HUES64 (cell line): ENCODE results near the gene SPHK1.

ENCODE experiments used
- H3K27ac ChIP-seq: 2 replicates; pipeline ENCODE4 v1.7.0; 2013; ENCODE audit warnings: low read depth, low read length, inconsistent platforms
- H3K27me3 ChIP-seq: 2 replicates; pipeline ENCODE4 v1.6.1; 2013; ENCODE audit warnings: mild to moderate bottlenecking, low read length; ENCODE audit not compliant: insufficient read depth
- H3K36me3 ChIP-seq: 2 replicates; pipeline ENCODE4 v1.6.1; 2013; ENCODE audit warnings: mild to moderate bottlenecking, low read length; ENCODE audit not compliant: insufficient read depth
- H3K4me1 ChIP-seq: 2 replicates; pipeline ENCODE4 v1.6.1; 2013; ENCODE audit warnings: mild to moderate bottlenecking, low read length, moderate library complexity; ENCODE audit not compliant: insufficient read depth
- H3K4me3 ChIP-seq: 2 replicates; pipeline ENCODE4 v1.5.1; 2013; ENCODE audit warnings: mild to moderate bottlenecking, low read length, moderate library complexity
- H3K9ac ChIP-seq: 2 replicates; pipeline ENCODE4 v1.6.1; 2013; ENCODE audit warnings: mild to moderate bottlenecking, low read depth, low read length
- H3K9me3 ChIP-seq: 2 replicates; pipeline ENCODE4 v1.6.1; 2013; ENCODE audit warnings: low read depth, low read length; ENCODE audit not compliant: insufficient read depth
- WGBS: fragments of 150-250, 120-280 bp; methylation state at CpG from one replicate; pipeline ENCODE4 v1.1.7; 2013; ENCODE audit warnings: missing lambda C conversion rate; 5-methylcytosine and 5-hydroxymethylcytosine counted together

Gene SPHK1

DNA sequence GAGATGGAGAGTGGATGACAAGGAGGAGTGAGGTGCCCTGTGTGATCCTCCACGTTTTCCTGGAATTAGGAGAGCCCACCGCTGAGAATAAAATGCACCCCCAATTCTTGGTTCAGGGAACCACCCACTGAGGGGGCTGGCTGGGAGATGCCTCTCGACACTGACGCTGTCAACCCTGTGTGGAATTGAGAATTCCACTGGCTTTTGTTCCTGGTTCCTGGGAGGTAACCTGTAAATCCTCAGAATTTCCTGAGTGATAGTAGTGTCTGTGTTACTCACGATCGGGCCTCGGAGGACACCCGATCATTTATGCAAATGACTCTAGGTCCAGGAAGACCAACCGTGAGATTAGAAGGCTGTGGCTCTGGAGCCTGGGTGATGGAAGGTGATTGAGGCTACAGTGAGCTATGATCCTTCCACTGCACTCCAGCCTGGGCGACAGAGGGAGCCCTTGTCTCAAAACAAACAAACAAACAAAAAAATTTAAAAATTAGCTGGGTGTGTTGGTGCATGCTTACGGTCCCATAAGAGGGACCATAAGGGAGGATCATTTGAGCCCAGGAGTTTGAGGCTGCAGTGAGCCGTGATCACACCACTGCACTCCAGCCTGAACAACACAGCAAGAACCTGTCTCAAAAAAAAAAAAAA lies 19.0 kb upstream of the SPHK1 start:
- no peak overlapping the region for H3K4me3 ChIP-seq
- no peaks in the 10 kb centered on the region for H3K27me3 ChIP-seq
- 63% methylated on average over 10 of the region's 12 CpGs for WGBS
- H3K9me3 ChIP-seq, result no peaks in the 10 kb centered on the region
- no peak overlapping the region for H3K27ac ChIP-seq
- peaks cover 4% of the 10 kb centered on the region; the same call in 1 of the 2 replicates for H3K4me1 ChIP-seq
- no peak overlapping the region for H3K9ac ChIP-seq
- no peaks in the 10 kb centered on the region for H3K36me3 ChIP-seq

DNA sequence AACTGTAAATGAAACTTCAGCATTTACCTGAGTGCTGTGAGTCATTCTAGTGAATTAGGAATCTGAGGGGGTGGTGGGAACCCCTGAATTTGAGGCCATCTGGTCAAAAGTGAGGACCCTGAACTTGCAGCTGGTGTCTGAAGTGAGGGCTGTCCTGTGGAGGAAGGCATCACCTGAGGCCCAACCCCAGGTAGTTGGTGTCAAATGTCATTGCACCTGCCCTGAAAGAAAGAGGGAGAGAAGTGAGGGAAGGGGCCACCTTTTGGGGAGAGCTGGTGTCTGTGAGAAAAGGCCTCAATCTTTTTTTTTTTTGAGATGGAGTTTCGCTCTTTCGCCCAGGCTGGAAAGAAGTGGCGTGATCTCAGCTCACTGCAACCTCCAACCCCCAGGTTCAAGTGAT lies 18.2 kb upstream of the SPHK1 start:
- peaks cover 4% of the 10 kb centered on the region; the same call in 1 of the 2 replicates for H3K4me1 ChIP-seq
- no peaks in the 10 kb centered on the region for H3K36me3 ChIP-seq
- no peak overlapping the region for H3K4me3 ChIP-seq
- H3K27me3 ChIP-seq, result no peaks in the 10 kb centered on the region
- no peaks in the 10 kb centered on the region for H3K9me3 ChIP-seq
- H3K9ac ChIP-seq, result no peak overlapping the region
- no peak overlapping the region for H3K27ac ChIP-seq
- 100% methylated on average over 3 of the region's 3 CpGs for WGBS

DNA sequence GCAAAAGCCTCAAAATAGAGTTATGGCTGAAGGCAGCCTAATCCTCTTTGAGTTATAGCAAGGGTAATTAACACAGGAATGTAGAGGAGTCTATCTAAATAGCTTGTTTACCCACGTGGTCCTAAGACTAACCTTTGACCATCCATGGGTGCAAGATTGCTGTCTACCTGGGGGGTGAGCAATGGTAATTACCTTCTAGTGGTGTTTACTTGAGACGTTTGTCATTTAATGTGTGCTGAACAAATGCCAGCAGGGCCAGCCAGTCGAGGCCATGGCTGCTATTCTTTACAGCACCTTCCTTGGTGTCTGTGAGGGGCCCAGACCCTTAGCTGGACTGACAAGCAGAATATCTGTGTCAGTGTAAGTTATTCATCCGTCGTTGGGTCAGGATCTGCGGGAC lies 16.8 kb upstream of the SPHK1 start:
- Histone ChIP-seq H3K4me3 (no peak overlapping the region), H3K9me3 (no peaks in the 10 kb centered on the region), H3K27me3 (no peaks in the 10 kb centered on the region), H3K4me1 (peaks cover 4% of the 10 kb centered on the region; the same call in 1 of the 2 replicates), H3K36me3 (no peaks in the 10 kb centered on the region), H3K27ac (no peak overlapping the region), H3K9ac (no peak overlapping the region)
- 75% methylated on average over 6 of the region's 6 CpGs for WGBS

DNA sequence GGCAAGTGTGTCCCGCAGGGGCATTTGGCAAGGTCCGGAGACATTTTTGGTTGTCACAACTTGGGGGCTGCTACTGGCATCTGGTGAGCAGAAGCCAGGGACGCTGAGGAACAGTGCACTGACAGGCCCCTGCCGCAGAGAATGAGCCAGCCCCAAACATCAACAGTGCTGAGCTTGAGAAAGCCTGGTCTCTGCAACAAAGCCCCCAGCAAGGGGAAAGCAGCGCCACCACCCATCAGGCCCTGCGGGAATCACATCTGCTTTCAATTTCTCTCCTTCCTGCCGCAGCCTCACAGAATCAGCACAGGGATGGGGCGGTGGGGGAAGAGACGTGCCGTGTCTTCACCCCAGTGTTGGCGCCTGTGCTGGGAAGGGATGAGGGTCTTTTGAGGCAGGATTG lies 15.9 kb upstream of the SPHK1 start:
- Histone ChIP-seq H3K4me3 (no peak overlapping the region), H3K9me3 (no peaks in the 10 kb centered on the region), H3K4me1 (peaks cover 4% of the 10 kb centered on the region; the same call in 1 of the 2 replicates), H3K27me3 (no peaks in the 10 kb centered on the region), H3K36me3 (no peaks in the 10 kb centered on the region), H3K9ac (no peak overlapping the region), H3K27ac (no peak overlapping the region)
- WGBS, result 87% methylated on average over 11 of the region's 11 CpGs

DNA sequence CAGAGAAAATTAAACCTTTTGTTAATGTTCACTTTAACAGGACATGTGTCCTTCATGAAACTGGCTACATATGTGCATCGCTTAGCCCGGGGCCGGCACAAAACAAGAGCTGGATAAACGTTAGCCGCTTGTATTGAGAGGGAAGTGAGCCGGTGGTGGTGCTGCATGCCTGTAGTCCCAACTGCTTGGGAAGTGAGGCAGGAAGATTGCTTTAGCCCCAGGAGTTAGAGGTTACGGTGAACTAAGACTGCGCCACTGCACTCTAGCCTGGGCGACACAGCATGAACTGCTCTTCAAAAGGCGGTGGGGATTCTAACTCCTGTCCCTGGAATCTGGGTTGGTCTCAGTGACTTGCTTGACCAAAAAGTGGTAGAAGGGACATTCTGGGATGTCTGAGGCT lies 15.0 kb upstream of the SPHK1 start:
- Histone ChIP-seq H3K9ac (no peak overlapping the region), H3K27me3 (no peaks in the 10 kb centered on the region), H3K4me3 (no peak overlapping the region), H3K4me1 (peaks cover 4% of the 10 kb centered on the region; the same call in 1 of the 2 replicates), H3K36me3 (no peaks in the 10 kb centered on the region), H3K27ac (no peak overlapping the region), H3K9me3 (no peaks in the 10 kb centered on the region)
- 92% methylated on average over 10 of the region's 10 CpGs for WGBS

DNA sequence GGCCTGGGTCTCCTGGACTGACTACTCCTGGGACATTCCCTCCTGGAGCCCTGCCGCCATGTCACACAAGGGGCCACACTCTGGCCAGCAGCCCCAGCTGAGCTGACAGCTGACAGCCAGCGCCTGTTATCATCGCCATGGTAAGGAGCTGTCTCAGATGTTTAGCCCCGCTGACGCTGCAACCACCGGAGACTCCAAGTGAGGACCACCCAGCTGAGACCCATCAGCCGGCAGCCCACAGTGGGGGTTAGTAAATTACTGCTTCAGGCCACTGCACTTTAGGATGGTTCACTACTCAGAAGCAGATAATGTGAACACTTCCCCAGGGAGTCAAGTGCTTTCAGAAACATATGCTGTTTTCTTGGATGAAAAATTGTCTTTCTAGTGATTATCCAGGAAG lies 14.6 kb upstream of the SPHK1 start:
- Histone ChIP-seq H3K27me3 (no peaks in the 10 kb centered on the region), H3K27ac (no peak overlapping the region), H3K9ac (no peak overlapping the region), H3K4me1 (peaks cover 4% of the 10 kb centered on the region; the same call in 1 of the 2 replicates), H3K4me3 (no peak overlapping the region), H3K36me3 (no peaks in the 10 kb centered on the region), H3K9me3 (no peaks in the 10 kb centered on the region)
- WGBS, result 93% methylated on average over 7 of the region's 7 CpGs

DNA sequence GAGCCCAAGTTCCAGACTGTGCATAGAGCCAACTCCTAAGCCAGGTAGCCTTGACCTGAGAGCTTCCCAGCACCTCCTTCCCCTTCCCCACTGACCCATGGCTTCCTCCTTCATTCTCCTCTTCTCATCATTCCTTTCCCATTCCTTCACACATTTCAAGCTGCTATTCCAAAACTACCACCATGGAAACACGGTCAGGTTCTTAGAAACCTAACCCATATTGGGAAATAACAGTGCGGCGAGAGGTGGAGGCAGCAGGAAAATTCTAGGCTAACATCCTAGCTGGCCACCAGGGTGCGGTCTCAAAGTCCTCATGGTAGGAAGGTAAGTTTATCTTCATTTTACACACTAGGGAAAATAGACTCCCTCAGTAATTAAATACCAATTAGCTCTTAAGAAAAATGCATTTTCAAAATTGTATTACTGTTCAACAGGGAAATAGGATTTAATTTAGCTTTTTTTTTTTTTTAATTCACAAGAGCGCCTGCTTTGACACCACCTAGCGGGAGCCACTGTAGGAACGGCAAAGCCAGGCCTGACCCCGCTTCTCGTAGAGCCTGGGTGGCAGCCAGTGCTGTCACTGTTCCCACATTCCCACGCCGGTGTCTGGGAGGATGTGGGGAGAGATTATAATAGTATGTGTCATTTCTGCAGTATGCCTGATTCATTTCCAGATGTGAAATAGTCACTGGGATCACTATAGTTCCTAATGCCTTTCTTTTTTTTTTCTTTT lies 14.0 kb upstream of the SPHK1 start:
- WGBS, result 91% methylated on average over 10 of the region's 11 CpGs
- no peaks in the 10 kb centered on the region for H3K27me3 ChIP-seq
- H3K27ac ChIP-seq, result no peak overlapping the region
- H3K36me3 ChIP-seq, result no peaks in the 10 kb centered on the region
- no peak overlapping the region for H3K9ac ChIP-seq
- H3K4me3 ChIP-seq, result no peak overlapping the region
- H3K4me1 ChIP-seq, result peaks cover 4% of the 10 kb centered on the region; the same call in 1 of the 2 replicates
- no peaks in the 10 kb centered on the region for H3K9me3 ChIP-seq

DNA sequence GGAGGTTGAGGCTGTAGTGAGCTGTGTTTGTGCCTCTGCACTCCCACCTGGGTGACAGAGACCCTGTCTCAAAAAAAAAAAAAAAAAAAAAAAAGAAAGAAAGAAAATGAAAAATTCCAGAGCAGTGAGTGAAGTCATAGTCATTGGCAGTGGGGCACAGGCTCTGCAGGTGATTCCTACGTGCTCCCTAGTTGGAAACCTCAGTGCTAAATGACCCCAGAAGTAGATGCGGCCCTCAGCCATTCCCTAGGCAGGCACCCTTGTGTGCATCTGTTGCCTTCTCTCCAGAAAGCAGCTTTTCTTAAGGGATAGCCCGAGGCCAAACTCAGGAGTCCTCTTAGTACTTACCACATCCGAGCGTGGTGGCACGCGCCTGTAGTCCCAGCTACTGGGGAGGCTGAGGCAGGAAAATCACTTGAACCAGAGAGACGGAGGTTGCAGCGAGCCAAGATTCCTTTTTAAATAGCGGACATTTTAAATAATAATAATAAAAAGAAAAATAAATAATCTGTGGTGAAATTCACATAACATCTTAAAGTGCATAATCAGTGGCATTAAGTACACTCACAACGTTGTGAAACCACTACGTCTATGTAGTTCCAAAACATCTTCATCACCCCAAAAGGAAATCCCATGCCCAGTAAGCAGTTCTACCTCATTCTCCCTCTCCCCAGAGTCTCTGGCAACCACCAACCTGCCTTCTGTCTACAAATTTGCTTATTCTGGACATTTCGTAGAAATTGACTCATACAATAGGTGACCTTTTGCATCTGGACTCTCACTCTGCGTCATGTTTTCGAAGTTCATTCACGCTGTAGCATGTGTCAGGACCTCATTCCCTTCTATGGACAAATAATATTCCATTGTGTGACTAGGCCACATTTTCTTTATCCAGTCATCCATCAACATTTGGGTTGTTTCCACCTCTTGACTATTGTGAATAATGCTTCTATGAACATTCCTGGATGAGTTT lies 12.5 kb upstream of the SPHK1 start:
- Histone ChIP-seq H3K9ac (no peak overlapping the region), H3K4me3 (no peak overlapping the region), H3K27ac (no peak overlapping the region), H3K9me3 (no peaks in the 10 kb centered on the region), H3K27me3 (no peaks in the 10 kb centered on the region), H3K4me1 (no peaks in the 10 kb centered on the region), H3K36me3 (no peaks in the 10 kb centered on the region)
- WGBS, result 92% methylated on average over 14 of the region's 16 CpGs

DNA sequence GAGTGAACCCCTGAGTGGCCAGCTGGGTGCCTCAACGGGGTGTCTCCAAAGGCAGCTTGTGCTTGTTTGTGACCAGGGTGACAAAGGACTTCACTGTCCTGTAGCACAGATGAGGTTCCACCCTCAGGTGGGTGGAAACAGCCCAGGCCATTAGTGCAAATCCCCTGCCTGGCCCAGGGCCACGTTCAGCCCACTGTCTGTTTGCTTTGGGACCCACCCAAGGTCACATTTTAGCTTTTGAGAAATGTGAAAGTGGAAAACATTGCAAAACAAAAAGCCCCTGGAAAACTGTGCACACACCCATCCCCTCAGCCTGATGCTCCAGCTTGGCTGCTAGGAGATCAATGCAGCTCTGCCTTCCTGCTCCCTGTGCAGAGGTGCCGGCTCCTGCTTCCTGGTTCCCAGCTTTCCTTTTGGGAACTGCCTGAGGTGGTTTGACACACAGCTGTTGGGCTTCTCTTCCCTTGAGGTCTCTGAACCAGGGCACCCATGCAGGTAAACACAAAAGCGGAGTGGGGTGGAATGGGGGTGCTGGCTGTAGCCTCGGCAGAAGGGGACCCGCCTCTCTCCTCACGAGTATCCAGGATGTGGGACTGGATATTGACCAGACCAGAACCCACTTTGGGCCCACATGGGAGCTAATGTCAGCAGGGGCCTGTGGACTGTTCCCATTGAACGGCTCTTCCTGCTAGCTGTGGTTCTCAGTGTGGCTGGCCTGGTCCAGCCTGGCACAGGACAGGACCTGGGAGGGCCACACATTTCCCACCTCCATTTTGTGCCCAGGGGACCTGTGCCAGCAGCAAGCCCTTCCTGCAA lies 7.9 kb upstream of the SPHK1 start:
- Histone ChIP-seq H3K9ac (no peak overlapping the region), H3K27me3 (no peaks in the 10 kb centered on the region; the same call in 1 of the 2 replicates)
- WGBS, result 82% methylated on average over 8 of the region's 8 CpGs

DNA sequence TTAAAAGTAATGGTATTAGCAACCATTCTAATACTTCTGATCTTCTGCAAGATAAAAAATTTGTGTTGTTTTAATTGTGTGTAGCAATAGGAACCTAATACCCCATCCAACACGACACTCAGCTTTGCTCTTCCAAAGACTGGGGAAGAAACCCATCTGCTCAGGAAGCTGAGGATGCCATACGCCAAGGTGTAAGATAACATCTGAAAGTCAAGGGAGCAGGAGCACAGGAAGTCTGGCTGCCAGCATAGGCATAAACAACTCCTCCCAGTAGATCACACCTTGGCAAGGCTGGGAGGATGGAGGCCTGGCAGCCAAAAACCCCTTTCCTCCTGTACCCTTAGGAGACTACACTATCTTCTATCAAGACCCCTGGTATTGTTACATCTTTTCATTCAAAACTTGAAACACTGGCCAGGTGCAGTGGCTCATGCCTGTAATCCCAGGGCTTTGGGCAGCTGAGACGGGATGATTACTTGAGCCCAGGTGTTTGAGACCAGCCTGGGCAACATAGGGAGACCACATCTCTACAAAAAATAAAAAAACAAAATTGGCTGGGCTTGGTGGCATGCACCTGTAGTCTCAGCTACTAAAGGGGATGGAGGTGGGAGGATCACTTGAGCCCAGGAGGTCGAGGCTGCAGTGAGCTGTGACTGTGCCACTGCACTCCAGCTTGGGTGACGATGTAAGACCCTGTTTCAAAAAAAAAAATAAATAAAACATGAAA lies 5.7 kb upstream of the SPHK1 start:
- Histone ChIP-seq H3K27ac (no peak overlapping the region), H3K4me1 (peaks cover 8% of the 10 kb centered on the region; the same call in 1 of the 2 replicates), H3K36me3 (no peaks in the 10 kb centered on the region), H3K27me3 (peaks cover 19% of the 10 kb centered on the region), H3K9me3 (no peaks in the 10 kb centered on the region), H3K4me3 (no peak overlapping the region), H3K9ac (no peak overlapping the region)
- 95% methylated on average over 4 of the region's 5 CpGs for WGBS

More for the DNA sequence above, 7.9 kb upstream of the SPHK1 start:
- no peaks in the 10 kb centered on the region for H3K36me3 ChIP-seq
- H3K9me3 ChIP-seq, result no peaks in the 10 kb centered on the region
- H3K4me3 ChIP-seq, result no peak overlapping the region
- H3K4me1 ChIP-seq, result 0 out of 2 replicates have a peak, but pooled peaks cover 5% of the 10 kb centered on the region
- no peak overlapping the region for H3K27ac ChIP-seq
